PC-9 (cell line): Measurements from ENCODE around the gene DOHH. TPM values are rescaled to one million over a fixed set of nuclear protein-coding genes. Genes with fewer than 3 reads are reported as not detected.

Experiments used
- BruUV-seq: library from RNA; stranded (reverse); fragments of 400-500 nt; replicated peaks from 2 replicates; lab custom pipeline; 2021; lab: Mats Ljungman, UMichigan
- CTCF ChIA-PET: fragments of 300-600 bp; sonication (Branson Sonifier 250); formaldehyde crosslinking; loops from one replicate; lab custom pipeline; 2022; ENCODE audit warnings: antibody characterized with exemption; lab: Charles Lee
- POLR2A ChIA-PET: fragments of 300-600 bp; sonication (Branson Sonifier 250); formaldehyde crosslinking; loops from one replicate; lab custom pipeline; 2022; ENCODE audit warnings: antibody characterized with exemption; ENCODE audit not compliant: unreplicated experiment; lab: Charles Lee
- DNase-seq, 2 experiments: peaks; one replicate each; pipeline versions ENCODE4 v3.0.0 to v3.0.0-alpha.2; 2015 to 2022; ENCODE audit warnings: mixed read lengths in 1 of 2
- H2AFZ ChIP-seq: fragments of 200-600 bp; sonication (generic); 2 replicates; pipeline ENCODE4 v1.8.1; 2017; ENCODE audit warnings: antibody characterized with exemption
- H3F3A ChIP-seq: fragments of 200-600 bp; sonication (generic); 2 replicates; pipeline ENCODE4 v1.8.1; 2017; ENCODE audit warnings: antibody characterized with exemption, mild to moderate bottlenecking, low read depth; ENCODE audit not compliant: insufficient read depth
- H3K27ac ChIP-seq: fragments of 200-600 bp; sonication (generic); 2 replicates; pipeline ENCODE4 v1.6.1; 2016; ENCODE audit warnings: mixed run types
- H3K27me3 ChIP-seq: fragments of 200-600 bp; sonication (generic); 2 replicates; pipeline ENCODE4 v1.6.1; 2016; ENCODE audit warnings: low read depth, mixed run types; ENCODE audit not compliant: insufficient read depth
- H3K36me3 ChIP-seq: fragments of 200-600 bp; sonication (generic); 2 replicates; pipeline ENCODE4 v1.6.1; 2016; ENCODE audit warnings: low read depth, mixed run types
- H3K4me1 ChIP-seq: fragments of 200-600 bp; sonication (generic); replicated peaks from 2 replicates; pipeline ENCODE4 v1.6.1; 2016; ENCODE audit warnings: mixed run types; ENCODE audit not compliant: insufficient read depth
- H3K4me2 ChIP-seq: fragments of 200-600 bp; sonication (generic); 2 replicates; pipeline ENCODE4 v1.6.1; 2017; ENCODE audit warnings: mixed run types
- H3K4me3 ChIP-seq: fragments of 200-600 bp; sonication (generic); 2 replicates; pipeline ENCODE4 v1.6.1; 2016; ENCODE audit warnings: mixed run types
- H3K79me2 ChIP-seq: fragments of 200-600 bp; sonication (generic); 2 replicates; pipeline ENCODE4 v1.6.1; 2017; ENCODE audit warnings: low read depth, mixed run types
- H3K9me2 ChIP-seq: fragments of 200-600 bp; sonication (generic); 2 replicates; pipeline ENCODE4 v1.8.1; 2017; ENCODE audit warnings: mild to moderate bottlenecking; ENCODE audit not compliant: insufficient read depth
- H3K9me3 ChIP-seq: fragments of 200-600 bp; sonication (generic); 2 replicates; pipeline ENCODE4 v1.8.1; 2016; ENCODE audit warnings: low read depth; ENCODE audit not compliant: insufficient read depth
- H4K20me1 ChIP-seq: fragments of 200-600 bp; sonication (generic); 2 replicates; pipeline ENCODE4 v1.8.1; 2017; ENCODE audit not compliant: insufficient read depth
- EZH2 ChIP-seq: fragments of 200-600 bp; sonication (generic); IDR thresholded peaks from 2 replicates; pipeline ENCODE4 v1.8.0; 2017; ENCODE audit warnings: antibody characterized with exemption, low read depth
- intact Hi-C: fragments of 100-400 bp; cut with micrococcal nuclease; formaldehyde crosslinking; loops from one replicate; pipeline ENCODE4 v1.10.0; 2022; ENCODE audit not compliant: unreplicated experiment
- total RNA-seq: library from RNA; stranded (reverse); gene quantifications from 2 replicates; pipeline ENCODE4 v1.2.3, GENCODE V29; 2021
- TF ChIP-seq, protein P1 (sequence below): fragments of 200-600 bp; sonication (generic); conservative IDR thresholded peaks from 2 replicates; pipeline ENCODE4 v1.6.1; 2017; ENCODE audit warnings: mixed run types, antibody characterized with exemption, mild to moderate bottlenecking, moderate library complexity

Gene DOHH
- total RNA-seq, 1 experiment from 2014 or later = 7.7 TPM

DNA sequence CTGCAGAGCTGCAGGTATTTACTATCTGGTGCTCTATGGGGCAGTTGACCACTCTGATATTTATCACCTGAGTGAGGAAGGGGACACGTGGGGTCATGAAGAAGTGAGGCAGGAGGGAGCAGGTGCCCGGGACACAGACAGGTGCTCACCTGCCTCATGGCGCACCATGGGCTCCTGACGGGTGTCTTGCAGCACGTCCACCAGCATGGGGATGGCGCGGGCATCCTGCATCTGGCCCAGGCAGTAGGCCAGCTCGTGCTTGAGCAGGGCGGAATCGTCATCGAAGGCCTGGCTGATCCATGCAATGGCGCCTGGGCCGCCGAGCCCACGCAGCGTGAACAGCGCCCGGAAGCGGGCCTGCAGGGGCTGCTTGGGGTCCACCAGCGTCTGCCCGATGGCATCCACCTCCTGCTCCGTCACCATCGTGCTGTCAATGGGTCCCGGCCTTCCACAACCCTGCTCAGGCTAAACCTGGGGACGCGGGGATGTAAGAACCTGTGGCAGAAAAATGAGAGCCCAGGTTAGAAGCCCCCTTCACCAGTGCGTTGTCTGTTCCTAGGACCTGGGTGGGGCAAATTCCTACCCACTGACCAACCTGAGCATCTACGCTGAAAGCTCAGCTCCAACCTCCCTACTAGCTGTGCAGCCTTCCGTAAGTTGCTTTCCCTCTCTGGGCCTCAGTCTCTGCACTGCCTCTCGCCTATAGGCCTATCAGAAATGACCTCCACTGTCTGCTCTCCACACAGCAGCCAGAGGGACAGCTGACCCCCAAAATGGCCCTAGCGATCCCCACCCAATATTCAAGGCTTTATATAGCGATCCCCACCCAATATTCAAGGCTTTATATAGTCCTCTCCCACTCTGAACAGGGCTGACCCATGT, 3.8 kb downstream of the DOHH start:
- CTCF ChIA-PET = no interaction called here
- POLR2A ChIA-PET = no interaction called here

DNA sequence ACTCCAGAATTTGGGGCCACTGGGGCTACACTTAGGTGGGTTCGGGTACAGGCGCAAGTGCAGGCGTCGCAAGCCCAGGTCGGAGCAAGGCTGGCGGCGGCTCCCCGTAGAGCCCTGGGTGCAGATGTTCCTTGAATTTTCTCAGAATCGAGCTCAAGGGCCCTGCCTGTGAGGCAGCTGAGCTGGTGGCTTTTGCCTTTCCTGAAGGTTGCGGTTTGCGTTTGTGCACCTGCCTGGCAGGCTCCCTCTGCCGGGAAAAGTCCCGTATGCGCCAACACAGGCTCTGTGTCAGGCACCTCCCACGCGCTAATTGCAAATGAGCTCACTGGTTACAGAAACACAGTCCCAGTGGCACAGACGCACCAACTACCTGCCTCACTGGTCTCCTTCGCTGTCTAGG, 5.9 kb downstream of the DOHH start:
- no peaks in the 10 kb centered on the region for H3K36me3 ChIP-seq
- intact Hi-C loops = no loop called here
- no peaks in the 10 kb centered on the region for H3K4me1 ChIP-seq
- peaks cover 15% of the 10 kb centered on the region for H3K79me2 ChIP-seq
- no peak overlapping the region for H3K27ac ChIP-seq
- H3K9me3 ChIP-seq = no peaks in the 10 kb centered on the region
- no peak for TF ChIP-seq EZH2
- TF ChIP-seq, protein P1, sequence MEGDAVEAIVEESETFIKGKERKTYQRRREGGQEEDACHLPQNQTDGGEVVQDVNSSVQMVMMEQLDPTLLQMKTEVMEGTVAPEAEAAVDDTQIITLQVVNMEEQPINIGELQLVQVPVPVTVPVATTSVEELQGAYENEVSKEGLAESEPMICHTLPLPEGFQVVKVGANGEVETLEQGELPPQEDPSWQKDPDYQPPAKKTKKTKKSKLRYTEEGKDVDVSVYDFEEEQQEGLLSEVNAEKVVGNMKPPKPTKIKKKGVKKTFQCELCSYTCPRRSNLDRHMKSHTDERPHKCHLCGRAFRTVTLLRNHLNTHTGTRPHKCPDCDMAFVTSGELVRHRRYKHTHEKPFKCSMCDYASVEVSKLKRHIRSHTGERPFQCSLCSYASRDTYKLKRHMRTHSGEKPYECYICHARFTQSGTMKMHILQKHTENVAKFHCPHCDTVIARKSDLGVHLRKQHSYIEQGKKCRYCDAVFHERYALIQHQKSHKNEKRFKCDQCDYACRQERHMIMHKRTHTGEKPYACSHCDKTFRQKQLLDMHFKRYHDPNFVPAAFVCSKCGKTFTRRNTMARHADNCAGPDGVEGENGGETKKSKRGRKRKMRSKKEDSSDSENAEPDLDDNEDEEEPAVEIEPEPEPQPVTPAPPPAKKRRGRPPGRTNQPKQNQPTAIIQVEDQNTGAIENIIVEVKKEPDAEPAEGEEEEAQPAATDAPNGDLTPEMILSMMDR = no peak
- ChIA-PET POLR2A (interaction anchor here (0.7 kb wide), 1 partner anchor 133 kb away, joined by 9 read pairs; no protein-coding TSS in a partner anchor), CTCF (no interaction called here)
- H3K4me3 ChIP-seq = no peak overlapping the region
- BruUV-seq = no TSS peak
- H3K9me2 ChIP-seq = no peaks in the 10 kb centered on the region
- H3K4me2 ChIP-seq = no peak overlapping the region
- DNase-seq = no peak
- H3F3A ChIP-seq = no peaks in the 10 kb centered on the region; the same call in 1 of the 2 replicates
- no peak overlapping the region for H2AFZ ChIP-seq
- no peaks in the 10 kb centered on the region for H3K27me3 ChIP-seq
- no peaks in the 10 kb centered on the region for H4K20me1 ChIP-seq

More for the DNA sequence above, 3.8 kb downstream of the DOHH start:
- Histone ChIP-seq H3K9me2 (no peaks in the 10 kb centered on the region), H3F3A (no peaks in the 10 kb centered on the region; the same call in 1 of the 2 replicates), H4K20me1 (no peaks in the 10 kb centered on the region), H3K79me2 (peaks cover 22% of the 10 kb centered on the region), H3K36me3 (no peaks in the 10 kb centered on the region), H3K4me3 (no peak overlapping the region), H2AFZ (no peak overlapping the region), H3K27ac (no peak overlapping the region), H3K4me1 (no peaks in the 10 kb centered on the region), H3K27me3 (no peaks in the 10 kb centered on the region), H3K9me3 (no peaks in the 10 kb centered on the region), H3K4me2 (no peak overlapping the region)
- DNase-seq = no peak
- BruUV-seq = no TSS peak
- intact Hi-C loops = no loop called here
- no peak for TF ChIP-seq EZH2
- TF ChIP-seq, protein P1 = no peak

DNA sequence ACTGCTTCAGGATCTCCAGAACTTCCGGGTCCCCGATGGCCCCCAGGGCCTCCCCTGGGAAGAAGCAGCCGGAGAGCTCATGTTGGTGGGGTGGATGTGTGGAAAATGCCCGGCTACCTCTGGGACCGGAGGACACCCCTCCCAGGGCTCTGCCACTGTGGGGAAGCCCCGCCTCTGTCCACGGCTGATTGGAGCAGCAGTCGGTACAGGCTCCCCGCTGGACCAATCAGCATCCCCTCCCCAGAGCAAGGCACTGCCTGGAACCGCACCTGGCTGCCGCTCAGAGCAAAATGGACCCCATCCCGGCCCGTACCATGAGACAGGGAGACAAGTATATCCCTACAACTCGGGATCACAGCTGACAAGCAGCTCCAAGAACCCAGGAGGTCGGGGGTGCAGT, 6.4 kb downstream of the DOHH start:
- no peak overlapping the region for H2AFZ ChIP-seq
- ChIA-PET CTCF (no interaction called here), POLR2A (no interaction called here)
- peaks cover 10% of the 10 kb centered on the region for H3K79me2 ChIP-seq
- no peaks in the 10 kb centered on the region for H3K9me3 ChIP-seq
- H3K4me3 ChIP-seq = no peak overlapping the region
- H3K36me3 ChIP-seq = no peaks in the 10 kb centered on the region
- H3K9me2 ChIP-seq = no peaks in the 10 kb centered on the region
- no peaks in the 10 kb centered on the region for H4K20me1 ChIP-seq
- BruUV-seq = no TSS peak
- no peak overlapping the region for H3K27ac ChIP-seq
- DNase-seq = no peak
- no peak overlapping the region for H3K4me2 ChIP-seq
- no peaks in the 10 kb centered on the region for H3K4me1 ChIP-seq
- no peaks in the 10 kb centered on the region; the same call in 1 of the 2 replicates for H3F3A ChIP-seq
- no peaks in the 10 kb centered on the region for H3K27me3 ChIP-seq
- no peak for TF ChIP-seq EZH2
- TF ChIP-seq, protein P1 = no peak
- intact Hi-C loops = no loop called here
